Trophoblast cell (in vitro differentiated cells and primary cell): ENCODE measurements around the gene ATF4.

Experiments
- DNase-seq, 2 donors: peaks; one replicate each; pipeline ENCODE4 v3.0.0-alpha.2; 2016
- H2AFZ ChIP-seq: 2 replicates; pipeline ENCODE4 v1.6.1; 2013; ENCODE audit warnings: low read length, moderate library complexity, mild to moderate bottlenecking; ENCODE audit not compliant: insufficient read depth, poor library complexity
- H2AK5ac ChIP-seq: 2 replicates; pipeline ENCODE4 v1.6.1; 2013; ENCODE audit warnings: mild to moderate bottlenecking, low read length
- H2BK120ac ChIP-seq: 2 replicates; pipeline ENCODE4 v1.6.1; 2013; ENCODE audit warnings: low read length, mild to moderate bottlenecking, moderate library complexity; ENCODE audit not compliant: insufficient read depth, poor library complexity
- H2BK12ac ChIP-seq: 2 replicates; pipeline ENCODE4 v1.6.1; 2013; ENCODE audit warnings: mild to moderate bottlenecking, low read length, moderate library complexity
- H2BK5ac ChIP-seq: 2 replicates; pipeline ENCODE4 v1.6.1; 2013; ENCODE audit warnings: low read length, low read depth, moderate library complexity, mild to moderate bottlenecking; ENCODE audit not compliant: poor library complexity
- H3K14ac ChIP-seq: 2 replicates; pipeline ENCODE4 v1.6.1; 2013; ENCODE audit warnings: mild to moderate bottlenecking, low read length
- H3K18ac ChIP-seq: 2 replicates; pipeline ENCODE4 v1.6.1; 2013; ENCODE audit warnings: mild to moderate bottlenecking, low read length
- H3K23ac ChIP-seq: 2 replicates; pipeline ENCODE4 v1.6.1; 2013; ENCODE audit warnings: low read length
- H3K27ac ChIP-seq: 2 replicates; pipeline ENCODE4 v1.5.1; 2013; ENCODE audit warnings: low read depth, mild to moderate bottlenecking, inconsistent platforms, low read length, moderate library complexity
- H3K27me3 ChIP-seq: 2 replicates; pipeline ENCODE4 v1.6.1; 2013; ENCODE audit warnings: inconsistent platforms, mild to moderate bottlenecking, low read length, moderate library complexity; ENCODE audit not compliant: insufficient read depth
- H3K36me3 ChIP-seq, 2 experiments: 1 replicate in 1 of 2; 2 replicates in 1 of 2; pipeline ENCODE4 v1.6.1; 2013; ENCODE audit warnings: low read length in 2 of 2, mild to moderate bottlenecking in 2 of 2, moderate library complexity in 1 of 2; ENCODE audit not compliant: insufficient read depth in 2 of 2, control insufficient read depth in 1 of 2
- H3K4ac ChIP-seq: 2 replicates; pipeline ENCODE4 v1.6.1; 2013; ENCODE audit warnings: low read depth, mild to moderate bottlenecking, low read length, moderate library complexity
- H3K4me1 ChIP-seq, 2 experiments: 1 replicate in 1 of 2; 2 replicates in 1 of 2; pipeline ENCODE4 v1.6.1; 2013; ENCODE audit warnings: low read length in 2 of 2, mild to moderate bottlenecking in 2 of 2, moderate library complexity in 1 of 2; ENCODE audit not compliant: insufficient read depth in 2 of 2, control insufficient read depth in 1 of 2
- H3K4me2 ChIP-seq: 2 replicates; pipeline ENCODE4 v1.6.1; 2013; ENCODE audit warnings: inconsistent platforms, mild to moderate bottlenecking, low read length, moderate library complexity
- H3K4me3 ChIP-seq: 2 replicates; pipeline ENCODE4 v1.5.1; 2013; ENCODE audit warnings: mild to moderate bottlenecking, low read depth, low read length, inconsistent platforms
- H3K79me1 ChIP-seq: one replicate; pipeline ENCODE4 v1.6.1; 2013; ENCODE audit warnings: low read length
- H3K79me2 ChIP-seq: 2 replicates; pipeline ENCODE4 v1.6.1; 2013; ENCODE audit warnings: low read length, mild to moderate bottlenecking; ENCODE audit not compliant: control insufficient read depth, insufficient read depth, poor library complexity
- H3K9ac ChIP-seq: 2 replicates; pipeline ENCODE4 v1.6.1; 2013; ENCODE audit warnings: mild to moderate bottlenecking, low read length
- H3K9me3 ChIP-seq: 2 replicates; pipeline ENCODE4 v1.6.1; 2013; ENCODE audit warnings: low read depth, mild to moderate bottlenecking, control low read depth, inconsistent platforms, low read length; ENCODE audit not compliant: insufficient read depth
- H4K12ac ChIP-seq: 2 replicates; pipeline ENCODE4 v1.6.1; 2013; ENCODE audit warnings: low read depth, mild to moderate bottlenecking, low read length, moderate library complexity
- H4K8ac ChIP-seq: 2 replicates; pipeline ENCODE4 v1.6.1; 2013; ENCODE audit warnings: low read depth, mild to moderate bottlenecking, low read length, moderate library complexity
- H4K91ac ChIP-seq: one replicate; pipeline ENCODE4 v1.6.1; 2013; ENCODE audit warnings: low read depth, mild to moderate bottlenecking, low read length, moderate library complexity
- WGBS: extraction: QIAGEN DNeasy Blood & Tissue Kit; methylation state at CpG from one replicate; pipeline ENCODE4 v1.1.7; 2013; ENCODE audit warnings: missing lambda C conversion rate; ENCODE audit not compliant: insufficient read length, insufficient coverage; ENCODE audit errors: extremely low coverage; 5-methylcytosine and 5-hydroxymethylcytosine counted together

ATF4 gene

GRCh38 chr22:39563571-39564428, 43.4 kb downstream of the ATF4 start:
- Histone ChIP-seq H3K79me1 (no peaks in the 10 kb centered on the region), H4K12ac (no peak overlapping the region), H3K79me2 (no peaks in the 10 kb centered on the region), H3K9ac (no peak overlapping the region), H3K27me3 (no peaks in the 10 kb centered on the region), H2BK5ac (no peak overlapping the region), H3K36me3 (no peaks in the 10 kb centered on the region), H3K27ac (no peak overlapping the region), H3K4me3 (no peak overlapping the region), H3K18ac (no peak overlapping the region), H3K23ac (peak overlapping the region; percentile 89), H3K4me2 (no peak overlapping the region), H2BK12ac (no peak overlapping the region), H3K14ac (no peak overlapping the region), H2BK120ac (no peak overlapping the region), H4K8ac (no peak overlapping the region), H3K4me1 (peaks cover 9 to 11% of the 10 kb centered on the region in 2 experiments), H2AFZ (no peak overlapping the region), H2AK5ac (no peak overlapping the region), H4K91ac (no peak overlapping the region), H3K9me3 (peaks cover 12% of the 10 kb centered on the region), H3K4ac (no peak overlapping the region)
- WGBS: no CpG with 5 or more reads among the region's 7 CpGs
- DNase-seq: no peak

DNA sequence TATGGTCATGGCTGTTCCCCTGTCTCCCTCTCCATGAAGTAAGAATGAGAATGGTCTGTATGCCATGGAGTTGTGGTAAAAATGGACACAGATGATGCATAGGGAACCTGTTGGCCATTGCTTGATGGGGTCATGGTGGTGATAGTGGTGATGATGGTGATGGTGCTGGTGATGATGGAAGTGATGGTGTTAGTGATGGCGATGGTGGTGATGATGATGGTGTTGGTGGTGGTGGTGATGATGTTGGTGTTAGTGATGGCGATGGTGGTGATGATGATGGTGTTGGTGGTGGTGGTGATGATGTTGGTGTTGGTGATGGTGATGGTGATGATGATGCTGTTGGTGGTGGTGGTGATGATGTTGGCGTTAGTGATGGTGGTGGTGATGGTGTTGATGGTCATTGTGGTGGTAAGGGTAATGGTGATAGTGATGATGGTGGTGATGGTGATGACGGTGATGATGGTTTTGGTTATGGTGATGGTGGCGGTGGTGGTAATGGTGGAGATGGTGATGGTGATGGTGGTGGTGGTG, 45.1 kb downstream of the ATF4 start:
- no peak overlapping the region for H3K4me3 ChIP-seq
- no peak overlapping the region for H4K8ac ChIP-seq
- no peak overlapping the region for H2AK5ac ChIP-seq
- no peaks in the 10 kb centered on the region for H3K36me3 ChIP-seq
- H3K9me3 ChIP-seq: peaks cover 12% of the 10 kb centered on the region
- no peak overlapping the region for H2BK120ac ChIP-seq
- WGBS: no CpG with 5 or more reads among the region's 5 CpGs
- no peak overlapping the region for H3K4ac ChIP-seq
- no peak overlapping the region for H4K91ac ChIP-seq
- no peak overlapping the region for H3K4me2 ChIP-seq
- H2BK5ac ChIP-seq: no peak overlapping the region
- no peak overlapping the region for H2AFZ ChIP-seq
- DNase-seq: no peak
- H4K12ac ChIP-seq: no peak overlapping the region
- H3K27ac ChIP-seq: no peak overlapping the region
- no peaks in the 10 kb centered on the region for H3K27me3 ChIP-seq
- H3K9ac ChIP-seq: no peak overlapping the region
- H3K79me2 ChIP-seq: no peaks in the 10 kb centered on the region
- no peaks in the 10 kb centered on the region for H3K4me1 ChIP-seq
- no peak overlapping the region for H3K18ac ChIP-seq
- H3K14ac ChIP-seq: no peak overlapping the region
- no peak overlapping the region for H2BK12ac ChIP-seq
- no peaks in the 10 kb centered on the region for H3K79me1 ChIP-seq
- no peak overlapping the region for H3K23ac ChIP-seq

DNA sequence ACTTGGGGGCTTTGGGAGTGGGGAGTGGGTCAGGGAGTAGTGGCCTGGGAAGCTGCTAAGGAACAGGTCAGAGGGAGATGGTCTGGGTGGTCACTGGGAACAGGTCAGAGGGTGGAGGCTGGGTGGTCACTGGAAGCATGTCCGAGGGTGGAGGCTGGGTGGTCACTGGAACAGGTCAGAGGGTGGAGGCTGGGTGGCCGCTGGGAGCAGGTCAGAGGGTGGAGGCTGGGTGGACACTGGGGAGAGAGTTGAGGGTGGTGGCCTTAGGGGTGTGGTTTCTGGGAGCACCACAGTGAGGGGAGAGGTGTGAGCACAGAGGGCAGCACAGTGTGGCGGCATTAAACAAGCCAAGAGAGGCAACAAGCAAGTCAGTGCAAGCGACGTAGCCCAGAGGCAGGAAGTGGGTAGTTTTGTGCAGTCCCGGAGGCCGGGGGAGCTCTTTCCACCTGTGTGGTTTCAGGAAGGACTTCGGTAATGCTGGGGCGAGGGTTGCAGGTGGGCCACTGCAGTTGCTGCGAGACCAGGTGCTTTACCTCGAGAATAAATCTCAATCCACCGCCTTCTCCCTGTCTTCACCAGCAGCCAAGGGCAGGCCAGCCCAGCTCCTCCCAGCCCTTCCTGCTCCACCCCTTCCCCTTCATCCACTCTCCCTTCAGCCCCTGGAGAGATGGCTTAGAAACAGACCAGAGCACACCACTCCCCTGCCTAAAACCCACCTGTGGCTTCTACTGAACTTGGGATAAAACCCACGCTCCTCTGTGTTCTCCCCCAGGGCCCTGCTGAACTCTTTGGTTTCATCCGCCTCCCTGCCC, 47.0 kb downstream of the ATF4 start:
- Histone ChIP-seq H2BK5ac (no peak overlapping the region), H3K4me3 (no peak overlapping the region), H2AFZ (no peak overlapping the region), H4K8ac (no peak overlapping the region), H3K4me2 (no peak overlapping the region), H2AK5ac (no peak overlapping the region), H3K4me1 (no peaks in the 10 kb centered on the region), H3K18ac (no peak overlapping the region), H3K27ac (no peak overlapping the region), H4K12ac (no peak overlapping the region), H3K79me1 (no peaks in the 10 kb centered on the region), H3K27me3 (no peaks in the 10 kb centered on the region), H3K79me2 (no peaks in the 10 kb centered on the region), H3K23ac (no peak overlapping the region), H3K9me3 (peaks cover 12% of the 10 kb centered on the region), H3K36me3 (no peaks in the 10 kb centered on the region), H2BK120ac (no peak overlapping the region), H3K9ac (no peak overlapping the region), H2BK12ac (no peak overlapping the region), H3K4ac (no peak overlapping the region), H3K14ac (no peak overlapping the region), H4K91ac (no peak overlapping the region)
- DNase-seq: no peak
- no CpG with 5 or more reads among the region's 14 CpGs for WGBS

GRCh38 chr22:39568278-39568981, 48.1 kb downstream of the ATF4 start:
- no peak overlapping the region for H4K8ac ChIP-seq

More at GRCh38 chr22:39568278-39568981, 48.1 kb downstream of the ATF4 start:
- H2BK5ac ChIP-seq: no peak overlapping the region
- H3K18ac ChIP-seq: no peak overlapping the region
- DNase-seq: no peak
- H3K9ac ChIP-seq: no peak overlapping the region
- no peak overlapping the region for H3K4me2 ChIP-seq
- H3K9me3 ChIP-seq: peaks cover 12% of the 10 kb centered on the region
- no peaks in the 10 kb centered on the region for H3K4me1 ChIP-seq
- H2AFZ ChIP-seq: no peak overlapping the region
- H3K36me3 ChIP-seq: no peaks in the 10 kb centered on the region
- no peak overlapping the region for H4K91ac ChIP-seq
- no peak overlapping the region for H3K4ac ChIP-seq
- no peaks in the 10 kb centered on the region for H3K79me1 ChIP-seq
- no peak overlapping the region for H3K27ac ChIP-seq
- no peak overlapping the region for H3K23ac ChIP-seq
- H3K79me2 ChIP-seq: no peaks in the 10 kb centered on the region
- H3K4me3 ChIP-seq: no peak overlapping the region
- H3K27me3 ChIP-seq: no peaks in the 10 kb centered on the region
- H2BK120ac ChIP-seq: no peak overlapping the region
- H2AK5ac ChIP-seq: no peak overlapping the region
- no peak overlapping the region for H2BK12ac ChIP-seq
- 100% methylated on average over 1 of the region's 19 CpGs for WGBS
- no peak overlapping the region for H3K14ac ChIP-seq
- H4K12ac ChIP-seq: no peak overlapping the region
